ENCODE results near the gene BCR. TPM values are rescaled to one million over a fixed set of nuclear protein-coding genes. Genes with fewer than 3 reads are reported as not detected.

The BCR gene
- total RNA-seq, 1 experiment from 2014 or later, result 129 TPM

DNA sequence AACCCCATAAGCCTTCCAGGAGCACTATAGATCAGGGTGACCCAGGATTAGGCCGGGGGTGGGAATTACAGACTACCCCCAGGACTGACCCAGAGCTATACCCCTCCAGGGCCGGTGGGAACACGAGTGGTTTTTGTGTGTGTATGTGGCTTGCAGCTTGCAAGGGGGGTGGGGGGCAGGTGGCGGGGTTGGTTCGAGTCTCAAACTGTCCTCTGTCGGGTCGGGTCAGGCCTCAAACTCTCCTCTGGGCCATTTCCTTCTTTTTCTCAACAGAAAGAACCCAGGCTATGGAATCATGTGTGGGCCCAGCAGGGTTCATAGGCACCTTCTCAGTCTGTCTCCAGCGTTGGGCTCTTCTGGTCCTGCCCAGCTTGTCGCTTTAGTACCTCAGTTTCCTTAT is 58.4 kb downstream of the BCR start (continued):
- TF ChIP-seq, protein P1, sequence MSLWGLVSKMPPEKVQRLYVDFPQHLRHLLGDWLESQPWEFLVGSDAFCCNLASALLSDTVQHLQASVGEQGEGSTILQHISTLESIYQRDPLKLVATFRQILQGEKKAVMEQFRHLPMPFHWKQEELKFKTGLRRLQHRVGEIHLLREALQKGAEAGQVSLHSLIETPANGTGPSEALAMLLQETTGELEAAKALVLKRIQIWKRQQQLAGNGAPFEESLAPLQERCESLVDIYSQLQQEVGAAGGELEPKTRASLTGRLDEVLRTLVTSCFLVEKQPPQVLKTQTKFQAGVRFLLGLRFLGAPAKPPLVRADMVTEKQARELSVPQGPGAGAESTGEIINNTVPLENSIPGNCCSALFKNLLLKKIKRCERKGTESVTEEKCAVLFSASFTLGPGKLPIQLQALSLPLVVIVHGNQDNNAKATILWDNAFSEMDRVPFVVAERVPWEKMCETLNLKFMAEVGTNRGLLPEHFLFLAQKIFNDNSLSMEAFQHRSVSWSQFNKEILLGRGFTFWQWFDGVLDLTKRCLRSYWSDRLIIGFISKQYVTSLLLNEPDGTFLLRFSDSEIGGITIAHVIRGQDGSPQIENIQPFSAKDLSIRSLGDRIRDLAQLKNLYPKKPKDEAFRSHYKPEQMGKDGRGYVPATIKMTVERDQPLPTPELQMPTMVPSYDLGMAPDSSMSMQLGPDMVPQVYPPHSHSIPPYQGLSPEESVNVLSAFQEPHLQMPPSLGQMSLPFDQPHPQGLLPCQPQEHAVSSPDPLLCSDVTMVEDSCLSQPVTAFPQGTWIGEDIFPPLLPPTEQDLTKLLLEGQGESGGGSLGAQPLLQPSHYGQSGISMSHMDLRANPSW (CRISPR knock-in tag; conservative IDR thresholded peaks at IDR 0.05; ENCODE audit: low read depth), result no peak
- TF ChIP-seq, protein P2, sequence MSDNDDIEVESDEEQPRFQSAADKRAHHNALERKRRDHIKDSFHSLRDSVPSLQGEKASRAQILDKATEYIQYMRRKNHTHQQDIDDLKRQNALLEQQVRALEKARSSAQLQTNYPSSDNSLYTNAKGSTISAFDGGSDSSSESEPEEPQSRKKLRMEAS (CRISPR knock-in tag; IDR thresholded peaks at IDR 0.05), result no peak

- no peaks in the 10 kb centered on the region for H3K27me3 Mint-ChIP-seq (ENCODE audit: low read depth)
- no peak for TF ChIP-seq ZNF281 (CRISPR knock-in tag; IDR thresholded peaks at IDR 0.05)
- TF ChIP-seq, protein P3, sequence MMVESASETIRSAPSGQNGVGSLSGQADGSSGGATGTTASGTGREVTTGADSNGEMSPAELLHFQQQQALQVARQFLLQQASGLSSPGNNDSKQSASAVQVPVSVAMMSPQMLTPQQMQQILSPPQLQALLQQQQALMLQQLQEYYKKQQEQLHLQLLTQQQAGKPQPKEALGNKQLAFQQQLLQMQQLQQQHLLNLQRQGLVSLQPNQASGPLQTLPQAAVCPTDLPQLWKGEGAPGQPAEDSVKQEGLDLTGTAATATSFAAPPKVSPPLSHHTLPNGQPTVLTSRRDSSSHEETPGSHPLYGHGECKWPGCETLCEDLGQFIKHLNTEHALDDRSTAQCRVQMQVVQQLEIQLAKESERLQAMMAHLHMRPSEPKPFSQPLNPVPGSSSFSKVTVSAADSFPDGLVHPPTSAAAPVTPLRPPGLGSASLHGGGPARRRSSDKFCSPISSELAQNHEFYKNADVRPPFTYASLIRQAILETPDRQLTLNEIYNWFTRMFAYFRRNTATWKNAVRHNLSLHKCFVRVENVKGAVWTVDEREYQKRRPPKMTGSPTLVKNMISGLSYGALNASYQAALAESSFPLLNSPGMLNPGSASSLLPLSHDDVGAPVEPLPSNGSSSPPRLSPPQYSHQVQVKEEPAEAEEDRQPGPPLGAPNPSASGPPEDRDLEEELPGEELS (CRISPR knock-in tag; IDR thresholded peaks at IDR 0.05), result no peak
- TF ChIP-seq NFATC4 (CRISPR knock-in tag; IDR thresholded peaks at IDR 0.05), result no peak
- TF ChIP-seq CDX4 (CRISPR knock-in tag; IDR thresholded peaks at IDR 0.05; ENCODE audit: borderline replicate concordance), result no peak
- TF ChIP-seq, protein P4, sequence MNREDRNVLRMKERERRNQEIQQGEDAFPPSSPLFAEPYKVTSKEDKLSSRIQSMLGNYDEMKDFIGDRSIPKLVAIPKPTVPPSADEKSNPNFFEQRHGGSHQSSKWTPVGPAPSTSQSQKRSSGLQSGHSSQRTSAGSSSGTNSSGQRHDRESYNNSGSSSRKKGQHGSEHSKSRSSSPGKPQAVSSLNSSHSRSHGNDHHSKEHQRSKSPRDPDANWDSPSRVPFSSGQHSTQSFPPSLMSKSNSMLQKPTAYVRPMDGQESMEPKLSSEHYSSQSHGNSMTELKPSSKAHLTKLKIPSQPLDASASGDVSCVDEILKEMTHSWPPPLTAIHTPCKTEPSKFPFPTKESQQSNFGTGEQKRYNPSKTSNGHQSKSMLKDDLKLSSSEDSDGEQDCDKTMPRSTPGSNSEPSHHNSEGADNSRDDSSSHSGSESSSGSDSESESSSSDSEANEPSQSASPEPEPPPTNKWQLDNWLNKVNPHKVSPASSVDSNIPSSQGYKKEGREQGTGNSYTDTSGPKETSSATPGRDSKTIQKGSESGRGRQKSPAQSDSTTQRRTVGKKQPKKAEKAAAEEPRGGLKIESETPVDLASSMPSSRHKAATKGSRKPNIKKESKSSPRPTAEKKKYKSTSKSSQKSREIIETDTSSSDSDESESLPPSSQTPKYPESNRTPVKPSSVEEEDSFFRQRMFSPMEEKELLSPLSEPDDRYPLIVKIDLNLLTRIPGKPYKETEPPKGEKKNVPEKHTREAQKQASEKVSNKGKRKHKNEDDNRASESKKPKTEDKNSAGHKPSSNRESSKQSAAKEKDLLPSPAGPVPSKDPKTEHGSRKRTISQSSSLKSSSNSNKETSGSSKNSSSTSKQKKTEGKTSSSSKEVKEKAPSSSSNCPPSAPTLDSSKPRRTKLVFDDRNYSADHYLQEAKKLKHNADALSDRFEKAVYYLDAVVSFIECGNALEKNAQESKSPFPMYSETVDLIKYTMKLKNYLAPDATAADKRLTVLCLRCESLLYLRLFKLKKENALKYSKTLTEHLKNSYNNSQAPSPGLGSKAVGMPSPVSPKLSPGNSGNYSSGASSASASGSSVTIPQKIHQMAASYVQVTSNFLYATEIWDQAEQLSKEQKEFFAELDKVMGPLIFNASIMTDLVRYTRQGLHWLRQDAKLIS (CRISPR knock-in tag; IDR thresholded peaks at IDR 0.05; ENCODE audit: borderline replicate concordance), result no peak
- no peak for TF ChIP-seq MYBL2 (CRISPR knock-in tag; IDR thresholded peaks at IDR 0.05)
- TF ChIP-seq TEAD4 (CRISPR knock-in tag; IDR thresholded peaks at IDR 0.05), result no peak
- TF ChIP-seq HMGXB4 (CRISPR knock-in tag; IDR thresholded peaks at IDR 0.05), result no peak
- TF ChIP-seq USF2 (CRISPR knock-in tag; IDR thresholded peaks at IDR 0.05), result no peak
- TF ChIP-seq TCF7 (CRISPR knock-in tag; IDR thresholded peaks at IDR 0.05; ENCODE audit: low read depth), result no peak
- no peak for TF ChIP-seq OVOL2 (CRISPR knock-in tag; IDR thresholded peaks at IDR 0.05; ENCODE audit: borderline replicate concordance)
- TF ChIP-seq ETV6 (CRISPR knock-in tag; IDR thresholded peaks at IDR 0.05), result no peak
- no peak for TF ChIP-seq CREM (CRISPR knock-in tag; IDR thresholded peaks at IDR 0.05)
- TF ChIP-seq, protein P5, sequence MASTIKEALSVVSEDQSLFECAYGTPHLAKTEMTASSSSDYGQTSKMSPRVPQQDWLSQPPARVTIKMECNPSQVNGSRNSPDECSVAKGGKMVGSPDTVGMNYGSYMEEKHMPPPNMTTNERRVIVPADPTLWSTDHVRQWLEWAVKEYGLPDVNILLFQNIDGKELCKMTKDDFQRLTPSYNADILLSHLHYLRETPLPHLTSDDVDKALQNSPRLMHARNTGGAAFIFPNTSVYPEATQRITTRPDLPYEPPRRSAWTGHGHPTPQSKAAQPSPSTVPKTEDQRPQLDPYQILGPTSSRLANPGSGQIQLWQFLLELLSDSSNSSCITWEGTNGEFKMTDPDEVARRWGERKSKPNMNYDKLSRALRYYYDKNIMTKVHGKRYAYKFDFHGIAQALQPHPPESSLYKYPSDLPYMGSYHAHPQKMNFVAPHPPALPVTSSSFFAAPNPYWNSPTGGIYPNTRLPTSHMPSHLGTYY (CRISPR knock-in tag; IDR thresholded peaks at IDR 0.05), result no peak
- TF ChIP-seq ATF2 (CRISPR knock-in tag; IDR thresholded peaks at IDR 0.05; ENCODE audit: borderline replicate concordance, low read depth), result no peak
These were observed 59.1 kb downstream of the BCR start for GRCh38 chr22:23239429-23239828.

More at GRCh38 chr22:23239429-23239828, 59.1 kb downstream of the BCR start:
- H3K36me3 Mint-ChIP-seq, result peaks cover 17% of the 10 kb centered on the region
- DNase-seq (ENCODE audit: low spot score) (no peak), ATAC-seq (no peak)
- H3K27ac Mint-ChIP-seq, result peak overlapping the region; percentile 80; the same call in 1 of the 2 replicates
- CTCF ChIA-PET, result interaction anchor here (1.2 kb wide), 1 partner anchor 21 kb away, joined by 3 read pairs; no protein-coding TSS in a partner anchor
- H3K9me3 Mint-ChIP-seq, result peaks cover 11% of the 10 kb centered on the region
- H3K4me3 Mint-ChIP-seq, result no peak overlapping the region
- H3K4me1 Mint-ChIP-seq, result peaks cover 85% of the 10 kb centered on the region
- POLR2A ChIA-PET, result no interaction called here

Data from WTC11 (cell line).